Measurements from ENCODE around the gene STAT4.

The STAT4 gene, protein sequence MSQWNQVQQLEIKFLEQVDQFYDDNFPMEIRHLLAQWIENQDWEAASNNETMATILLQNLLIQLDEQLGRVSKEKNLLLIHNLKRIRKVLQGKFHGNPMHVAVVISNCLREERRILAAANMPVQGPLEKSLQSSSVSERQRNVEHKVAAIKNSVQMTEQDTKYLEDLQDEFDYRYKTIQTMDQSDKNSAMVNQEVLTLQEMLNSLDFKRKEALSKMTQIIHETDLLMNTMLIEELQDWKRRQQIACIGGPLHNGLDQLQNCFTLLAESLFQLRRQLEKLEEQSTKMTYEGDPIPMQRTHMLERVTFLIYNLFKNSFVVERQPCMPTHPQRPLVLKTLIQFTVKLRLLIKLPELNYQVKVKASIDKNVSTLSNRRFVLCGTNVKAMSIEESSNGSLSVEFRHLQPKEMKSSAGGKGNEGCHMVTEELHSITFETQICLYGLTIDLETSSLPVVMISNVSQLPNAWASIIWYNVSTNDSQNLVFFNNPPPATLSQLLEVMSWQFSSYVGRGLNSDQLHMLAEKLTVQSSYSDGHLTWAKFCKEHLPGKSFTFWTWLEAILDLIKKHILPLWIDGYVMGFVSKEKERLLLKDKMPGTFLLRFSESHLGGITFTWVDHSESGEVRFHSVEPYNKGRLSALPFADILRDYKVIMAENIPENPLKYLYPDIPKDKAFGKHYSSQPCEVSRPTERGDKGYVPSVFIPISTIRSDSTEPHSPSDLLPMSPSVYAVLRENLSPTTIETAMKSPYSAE

DNA sequence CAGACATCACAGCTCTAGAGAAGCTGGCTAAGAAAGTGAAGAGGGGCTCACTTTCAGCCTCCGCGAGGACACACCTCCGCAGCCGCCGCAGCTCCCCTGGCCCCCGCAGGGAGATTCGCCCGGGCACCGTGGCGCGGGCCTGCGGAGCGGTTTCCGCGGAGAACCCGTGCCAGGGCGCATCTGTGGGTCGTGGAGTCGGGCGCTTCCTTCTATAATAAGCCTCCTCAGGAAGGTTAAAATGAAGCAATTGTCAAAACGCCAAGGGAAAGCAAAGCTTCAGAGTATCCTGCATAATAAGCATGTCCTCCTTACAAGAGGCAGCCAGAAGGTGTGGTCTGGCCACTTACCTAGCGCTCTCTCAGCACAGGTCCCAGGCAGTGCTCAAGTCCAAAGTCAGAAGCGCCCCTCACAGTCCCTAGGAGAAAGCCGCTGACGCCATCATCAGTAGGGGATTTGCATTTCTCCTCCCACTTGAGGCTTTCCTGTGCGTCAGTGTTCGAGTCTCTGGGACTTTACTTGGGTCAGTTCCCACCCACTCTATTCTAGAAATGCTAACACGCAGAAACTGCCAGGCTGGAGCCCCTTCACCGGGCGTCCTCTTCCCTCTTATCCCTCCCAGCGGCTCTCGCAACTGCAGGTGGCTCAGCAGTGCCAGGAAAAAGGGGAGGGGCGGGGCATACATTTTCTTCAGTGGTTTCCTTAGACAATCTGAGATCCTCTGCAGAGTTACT is at the start of gene STAT4:
Gene STAT4 (minus strand): TSS at position 395 of the 731 bp plus-strand sequence. CDS start 2,791 bp downstream, outside the sequence.
- in situ Hi-C loops (cut with MboI; ENCODE audit: low sequenced_read_pairs): loop anchor here (25.0 kb wide), 2 partner anchors 362 to 1012 kb away; no protein-coding TSS in a partner anchor

DNA sequence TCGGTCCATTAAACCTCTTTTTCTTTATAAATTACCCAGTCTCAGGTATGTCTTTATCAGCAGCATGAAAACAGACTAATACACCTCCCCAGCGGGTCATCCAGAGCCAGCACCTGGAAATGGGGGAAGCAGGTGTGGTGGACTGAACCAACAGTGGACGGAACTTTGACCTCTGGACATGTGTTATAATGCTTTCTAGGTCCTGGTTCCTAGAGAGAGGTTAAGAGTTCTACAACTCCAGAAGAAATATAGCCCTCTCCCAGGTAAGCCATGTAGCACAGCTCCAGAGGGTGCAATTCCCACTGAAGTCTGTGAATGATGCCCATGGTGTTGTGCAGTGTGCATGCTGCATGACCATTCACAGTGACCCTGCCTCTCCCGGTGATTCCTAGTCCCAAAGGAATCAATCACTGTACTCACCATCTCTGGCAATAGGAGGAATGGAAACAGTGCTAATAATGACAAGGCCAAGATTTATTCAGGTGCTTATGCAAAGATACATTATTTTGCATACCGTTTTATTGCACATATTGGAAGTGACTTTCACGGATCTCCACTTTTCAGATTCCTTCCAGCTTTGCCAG is 49.2 kb upstream of the STAT4 start:
- in situ Hi-C loops (cut with MboI; ENCODE audit: low sequenced_read_pairs): no loop called here

DNA sequence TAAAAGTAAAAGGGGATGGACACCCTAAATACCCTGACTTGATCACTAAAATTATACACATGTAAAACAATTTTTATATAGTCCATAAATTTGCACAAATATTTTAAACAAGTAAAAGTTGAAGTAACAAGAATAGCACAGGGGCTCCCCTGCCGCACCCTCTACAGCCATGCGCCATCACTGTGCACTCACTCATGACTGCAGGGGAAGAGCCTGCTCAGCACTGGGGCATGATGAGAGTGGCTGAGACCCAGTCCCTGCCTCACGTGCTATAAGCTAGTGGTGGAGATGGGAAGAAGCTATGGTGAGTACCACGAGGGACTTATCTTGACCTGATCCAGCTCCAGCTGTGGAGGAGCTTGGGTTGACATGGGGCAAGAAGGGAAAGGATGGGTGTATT is 47.5 kb upstream of the STAT4 start:
- in situ Hi-C loops (cut with MboI; ENCODE audit: low sequenced_read_pairs): no loop called here

DNA sequence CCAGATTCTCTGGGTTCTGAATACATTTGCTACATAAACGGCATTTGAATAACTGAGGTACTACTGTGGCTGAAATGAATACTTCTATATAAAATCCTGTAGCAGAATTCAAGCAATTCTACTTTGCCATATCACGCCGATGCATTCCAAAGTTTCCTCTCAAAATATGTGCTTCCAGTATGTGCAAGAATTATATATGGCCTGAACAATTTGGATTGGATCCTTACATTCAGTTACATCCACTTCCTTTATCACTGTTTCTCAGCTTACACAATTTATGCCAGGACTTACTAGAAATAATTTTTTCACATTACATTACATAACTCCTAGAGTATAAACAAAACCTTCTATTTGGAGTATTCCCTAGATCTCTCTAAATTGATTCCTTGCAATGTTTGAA is 46.3 kb upstream of the STAT4 start:
- in situ Hi-C loops (cut with MboI; ENCODE audit: low sequenced_read_pairs): no loop called here

DNA sequence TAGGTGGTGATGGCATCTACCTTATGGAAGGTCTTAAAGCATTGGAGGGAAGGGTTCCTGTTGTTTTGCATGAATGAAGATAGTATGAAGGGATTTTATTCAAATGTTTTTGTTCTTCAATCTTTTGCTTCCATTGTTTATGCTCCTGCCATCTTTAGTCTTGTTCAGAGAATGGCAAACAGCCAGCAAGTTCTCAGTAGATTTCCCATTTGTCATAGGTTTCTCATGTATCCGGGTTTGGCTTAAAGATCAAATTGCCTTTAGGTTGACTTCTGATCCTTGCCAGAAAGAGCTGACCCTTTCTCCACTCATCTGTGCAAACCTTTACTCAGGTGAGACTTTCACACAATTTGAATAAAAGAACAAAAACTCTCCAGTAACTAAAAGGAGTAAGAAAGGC is 44.2 kb upstream of the STAT4 start:
- in situ Hi-C loops (cut with MboI; ENCODE audit: low sequenced_read_pairs): no loop called here

DNA sequence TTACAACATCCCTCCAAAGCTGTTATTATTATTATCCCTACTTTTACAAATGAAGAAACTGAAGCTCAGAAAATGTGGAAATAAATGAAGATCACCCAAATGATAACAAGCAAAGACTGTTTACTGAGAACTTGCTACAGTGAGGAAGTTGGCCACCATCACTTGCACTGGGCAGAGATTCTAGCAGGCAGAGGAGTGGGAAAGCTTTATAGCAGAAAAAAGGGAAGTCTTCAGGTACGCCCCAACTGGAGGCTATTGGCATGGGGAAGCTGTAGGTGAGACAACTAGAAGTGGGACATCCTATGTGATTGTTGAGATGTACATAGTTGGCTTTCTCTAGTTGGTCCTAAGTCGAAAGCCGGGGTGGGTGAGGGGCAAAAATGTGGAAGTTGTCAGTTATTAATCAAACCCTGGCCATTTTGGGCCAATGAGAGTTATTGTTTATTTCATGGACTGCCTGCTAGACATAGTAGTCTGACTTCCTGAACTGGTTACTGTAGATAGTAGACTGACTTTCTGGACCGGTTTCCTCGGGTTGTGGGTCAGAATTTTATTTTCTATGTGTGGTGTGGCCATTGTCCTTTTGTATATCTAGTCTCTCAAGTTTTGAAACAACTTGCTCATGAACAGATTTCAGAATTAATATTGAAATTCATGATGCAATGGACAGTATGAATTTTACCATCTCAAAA is 40.2 kb upstream of the STAT4 start:
- in situ Hi-C loops (cut with MboI; ENCODE audit: low sequenced_read_pairs): no loop called here

DNA sequence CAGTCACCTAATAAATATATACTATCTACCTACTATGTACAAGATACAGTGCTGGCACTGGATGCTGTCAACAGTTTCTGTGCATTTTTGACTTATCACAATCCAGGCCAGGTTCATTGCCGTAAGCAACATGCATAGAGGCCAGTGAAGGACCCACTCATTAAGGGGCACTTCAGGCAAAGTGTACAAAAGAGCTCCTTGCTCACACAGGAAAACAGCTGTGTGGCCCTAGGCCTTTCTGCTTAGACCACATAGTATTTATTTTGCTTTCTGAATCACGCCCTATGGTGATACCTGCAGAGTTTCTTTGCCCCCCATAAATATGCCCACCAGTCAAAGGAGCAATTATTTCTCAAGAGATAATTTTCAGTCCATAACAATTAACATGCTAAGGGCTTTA is 39.6 kb upstream of the STAT4 start:
- in situ Hi-C loops (cut with MboI; ENCODE audit: low sequenced_read_pairs): no loop called here

DNA sequence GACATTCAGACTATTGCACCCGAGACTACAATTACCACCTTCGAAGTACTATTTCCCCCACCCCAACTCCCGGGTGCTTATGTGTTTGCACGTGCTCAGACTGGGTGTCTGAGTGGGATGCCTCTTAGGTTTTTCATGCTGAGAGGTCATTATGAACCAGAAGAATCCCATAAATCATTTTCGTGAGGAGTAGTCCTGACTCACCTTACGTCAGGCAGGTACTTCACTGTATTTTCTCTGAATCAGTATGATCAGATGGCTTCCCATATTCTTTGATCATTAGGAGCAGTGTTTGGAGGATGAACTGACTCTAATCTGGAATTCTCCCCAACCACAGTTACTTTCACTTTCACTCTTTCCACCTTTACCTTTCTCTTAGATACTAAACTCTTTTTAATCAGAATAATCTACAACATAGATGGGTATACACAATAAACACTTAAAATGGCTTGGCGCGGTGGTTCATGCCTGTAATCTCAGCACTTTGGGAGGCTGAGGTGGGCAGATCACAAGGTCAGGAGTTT is 38.4 kb upstream of the STAT4 start:
- in situ Hi-C loops (cut with MboI; ENCODE audit: low sequenced_read_pairs): no loop called here

DNA sequence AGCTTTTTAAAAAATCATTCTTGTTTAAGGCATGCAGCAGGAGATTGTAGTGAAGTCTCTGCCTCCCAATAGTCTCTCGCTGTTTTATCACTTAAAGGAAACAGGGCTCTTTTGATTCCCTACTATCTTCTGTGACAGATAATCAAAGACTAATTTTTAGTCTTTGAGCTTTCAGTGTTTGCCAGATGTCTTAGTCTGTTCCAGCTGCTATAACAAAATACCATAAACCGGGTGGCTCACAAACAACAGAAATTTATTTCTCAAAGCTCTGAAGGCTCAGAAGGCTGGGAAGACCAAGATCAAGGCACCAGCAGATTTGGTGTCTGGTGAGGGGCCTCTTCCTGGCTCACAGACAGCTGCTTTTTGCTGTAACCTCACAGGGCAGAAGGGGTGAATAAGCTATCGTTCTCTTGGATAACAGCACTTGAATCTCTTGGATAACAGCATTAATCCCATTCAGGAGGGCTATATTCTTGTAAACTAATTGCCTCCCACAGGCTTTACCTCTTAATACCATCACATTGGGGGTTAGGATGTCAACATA is 37.8 kb upstream of the STAT4 start:
- in situ Hi-C loops (cut with MboI; ENCODE audit: low sequenced_read_pairs): no loop called here

DNA sequence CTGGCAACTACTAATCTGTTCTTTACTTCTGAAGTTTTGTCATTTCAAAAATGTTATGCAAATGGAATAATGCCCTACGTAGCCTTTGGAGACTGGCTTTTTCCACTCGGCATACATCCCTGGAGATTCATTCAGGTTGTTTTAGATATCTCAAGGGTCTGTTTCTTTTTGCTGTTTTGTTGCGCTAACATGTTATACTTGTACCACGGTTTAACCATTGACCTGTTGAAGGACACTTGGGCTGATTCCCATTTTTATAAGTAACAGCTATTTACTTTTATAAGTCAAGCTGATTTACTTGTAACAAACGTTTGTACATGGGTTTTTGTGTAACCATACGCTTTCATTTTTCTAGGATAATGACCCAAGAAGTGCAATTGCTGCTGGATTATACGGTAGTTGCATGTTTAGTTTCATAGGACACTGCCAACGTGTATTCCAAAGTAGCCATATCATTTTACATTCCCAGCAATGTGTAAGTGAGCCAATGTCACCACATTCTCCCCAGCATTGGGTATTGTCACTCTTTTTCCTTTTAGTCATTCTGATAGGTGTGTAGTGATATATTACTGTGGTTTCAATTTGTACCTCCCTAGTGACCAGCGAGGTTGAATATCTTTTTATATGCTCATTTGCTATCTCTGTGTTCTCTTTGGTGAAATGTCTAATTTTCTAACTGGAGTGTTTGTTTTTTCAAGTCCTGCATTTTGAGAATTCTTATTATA is 36.5 kb upstream of the STAT4 start:
- in situ Hi-C loops (cut with MboI; ENCODE audit: low sequenced_read_pairs): no loop called here

DNA sequence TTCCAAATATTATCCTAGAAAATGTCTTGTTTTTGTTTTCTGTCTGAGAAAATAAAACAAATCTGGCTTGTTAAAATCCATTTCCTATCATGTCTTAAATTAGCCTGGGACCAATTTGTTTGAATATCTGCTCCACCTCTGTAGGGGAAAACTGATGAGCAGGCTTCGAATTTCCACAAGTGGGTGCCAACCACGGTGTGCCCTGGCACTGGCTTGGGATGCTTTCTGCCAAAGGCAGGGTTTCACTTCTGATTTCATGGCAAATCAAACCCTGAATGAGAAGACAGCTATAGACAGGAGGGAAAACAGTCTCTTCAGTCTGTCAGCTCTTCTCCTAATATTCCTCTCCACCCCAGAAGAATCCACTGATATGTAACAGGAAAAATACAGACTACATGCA is 33.7 kb upstream of the STAT4 start:
- in situ Hi-C loops (cut with MboI; ENCODE audit: low sequenced_read_pairs): no loop called here

DNA sequence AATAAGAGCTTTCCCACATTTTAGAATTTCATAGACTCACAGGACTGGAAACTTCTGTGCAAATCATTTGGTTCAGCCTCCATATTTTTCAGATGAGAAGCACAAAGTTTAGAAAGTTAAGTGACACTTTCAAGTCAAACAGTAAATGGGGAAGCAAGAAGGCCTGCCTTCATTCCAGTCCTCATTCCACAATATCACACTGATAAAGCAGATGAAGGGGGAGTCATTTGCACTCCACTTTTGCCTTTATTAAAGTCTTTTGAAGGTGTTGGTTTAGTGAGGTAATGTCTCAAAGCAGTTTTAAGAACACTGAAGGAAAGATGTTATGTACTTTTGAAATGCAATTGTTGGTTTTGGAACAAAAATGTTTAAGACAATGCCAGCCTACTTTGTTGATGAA is 32.7 kb upstream of the STAT4 start:
- in situ Hi-C loops (cut with MboI; ENCODE audit: low sequenced_read_pairs): no loop called here

DNA sequence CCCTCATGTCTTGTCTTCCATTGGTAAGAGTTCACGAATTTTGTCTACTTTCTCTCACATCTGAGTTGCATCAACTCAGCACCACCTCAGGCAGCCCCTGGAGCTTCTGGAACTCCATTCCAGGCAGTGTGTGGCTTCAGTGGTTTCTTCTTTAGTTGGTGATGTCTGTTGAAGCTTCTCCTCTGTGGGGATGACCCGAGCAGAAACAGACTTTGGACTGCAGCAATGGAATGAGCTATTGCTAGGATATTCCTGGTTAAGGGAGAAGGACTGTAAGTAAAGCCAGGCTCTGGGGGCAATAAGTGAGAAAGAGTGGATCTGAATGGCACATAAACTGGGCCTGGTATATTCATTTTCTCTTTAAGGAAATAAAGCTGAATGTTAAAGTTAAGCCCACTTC is 32.3 kb upstream of the STAT4 start:
- in situ Hi-C loops (cut with MboI; ENCODE audit: low sequenced_read_pairs): no loop called here

DNA sequence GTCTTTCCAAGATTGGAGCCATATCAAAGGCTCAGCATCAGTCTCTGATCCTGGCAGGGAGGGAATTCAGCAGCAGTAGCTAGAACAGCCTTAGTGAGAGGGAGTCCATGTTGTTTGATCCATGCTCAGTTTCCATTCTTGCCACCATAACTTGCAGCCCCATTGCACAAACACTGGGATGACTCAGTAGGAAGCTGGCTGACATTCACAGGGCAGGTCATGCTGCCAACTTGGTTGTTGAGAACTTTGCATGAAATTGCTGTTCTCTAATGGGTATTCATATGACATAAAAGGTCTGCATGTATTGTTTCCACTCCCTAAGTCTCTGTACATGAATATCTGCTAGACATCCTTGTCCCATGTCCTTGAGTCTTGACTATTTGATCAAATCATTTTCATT is 29.9 kb upstream of the STAT4 start:
- in situ Hi-C loops (cut with MboI; ENCODE audit: low sequenced_read_pairs): no loop called here

DNA sequence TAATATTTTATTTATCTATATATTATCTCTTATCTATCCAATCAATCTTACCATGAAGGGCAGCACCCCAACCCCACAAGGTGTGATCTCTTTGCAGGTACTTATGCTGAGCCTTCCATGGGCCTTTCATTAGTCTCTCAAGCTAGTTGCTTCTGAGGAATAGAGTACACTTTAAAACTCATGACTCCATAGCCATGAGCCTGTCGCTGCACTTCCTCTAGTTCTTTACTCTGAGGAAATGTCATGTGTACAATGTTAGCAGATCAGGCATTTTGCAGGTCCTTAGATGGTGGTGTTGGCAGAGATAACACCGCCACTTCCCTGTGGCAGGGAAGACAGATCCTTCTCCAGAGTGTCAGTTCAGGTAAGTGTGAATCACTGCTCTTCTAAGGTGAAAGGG is 29.5 kb upstream of the STAT4 start:
- in situ Hi-C loops (cut with MboI; ENCODE audit: low sequenced_read_pairs): no loop called here

DNA sequence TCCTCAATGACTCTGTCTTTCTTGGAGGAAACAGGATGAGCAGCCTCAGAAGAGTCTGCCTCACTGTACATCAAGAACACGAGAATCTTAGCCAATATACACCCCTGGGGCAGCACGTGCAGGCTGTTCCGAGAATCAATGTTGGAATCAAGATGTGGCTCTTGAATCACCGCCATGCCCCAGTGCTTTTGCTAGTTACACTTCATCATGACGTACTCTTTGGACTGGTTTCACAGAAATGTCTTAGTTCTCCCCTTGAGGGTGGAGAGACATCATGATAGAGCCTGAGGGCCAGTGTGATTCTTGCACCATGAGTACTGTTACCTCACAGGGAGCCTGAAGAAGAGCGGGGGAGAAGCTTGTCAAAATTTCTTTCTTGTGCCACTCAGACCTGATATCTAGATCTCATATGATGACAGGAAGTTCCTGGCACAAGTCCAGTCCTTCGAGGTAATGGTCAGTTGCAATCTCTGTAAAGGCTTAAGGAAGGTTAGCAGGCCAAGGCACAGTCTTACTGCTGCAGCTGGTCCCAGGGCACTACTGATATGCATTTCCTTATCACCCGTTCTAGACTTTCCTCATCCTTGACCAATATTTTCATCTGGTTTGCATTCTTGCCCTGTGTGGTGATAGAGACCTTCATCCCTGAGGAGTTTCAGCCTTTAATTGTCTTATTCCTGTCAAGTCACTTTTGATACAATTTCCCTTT is 28.2 kb upstream of the STAT4 start:
- in situ Hi-C loops (cut with MboI; ENCODE audit: low sequenced_read_pairs): no loop called here

DNA sequence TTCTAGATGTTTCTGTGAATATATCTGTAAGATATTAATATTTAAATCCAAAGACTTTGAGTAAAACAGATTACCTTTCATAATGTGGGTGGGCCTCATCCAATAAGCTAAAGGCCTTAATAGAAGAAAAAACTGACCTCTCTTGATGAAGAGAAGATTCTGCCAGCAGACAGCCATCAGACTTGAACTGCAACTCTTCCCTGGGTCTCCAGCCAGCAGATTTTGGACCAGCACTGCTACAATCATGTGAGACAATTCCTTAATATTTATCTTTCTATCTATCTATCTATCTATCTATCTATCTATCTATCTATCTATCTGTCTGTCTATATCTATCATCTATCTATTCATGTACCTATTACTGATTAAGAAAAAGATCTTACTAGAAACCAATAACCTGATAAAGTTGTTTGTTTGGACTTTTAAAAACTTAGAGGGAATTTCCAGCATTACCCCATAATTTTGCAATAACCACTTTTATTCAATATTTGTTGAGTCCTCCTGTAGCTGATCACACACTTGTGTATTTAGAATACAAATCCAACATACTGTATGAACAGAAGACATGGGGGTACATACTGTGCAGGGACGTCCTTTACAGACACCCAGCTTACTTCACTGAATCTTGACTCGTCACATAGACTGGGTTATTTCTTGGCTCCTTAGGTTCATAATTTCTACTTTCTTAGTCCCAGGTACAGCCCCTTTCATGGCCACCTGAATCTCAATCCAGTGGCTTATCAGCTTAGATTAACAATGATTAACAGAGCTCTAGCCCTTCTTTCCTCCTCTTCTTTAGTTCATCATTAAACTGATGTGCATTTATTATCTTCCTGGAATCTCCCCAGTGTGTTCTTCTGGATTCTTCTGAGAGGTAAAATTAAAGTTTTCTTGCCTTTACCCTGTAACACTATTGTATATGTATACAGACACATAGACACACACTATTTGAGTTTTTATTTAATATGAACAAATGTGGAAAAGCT is 27.2 kb upstream of the STAT4 start:
- in situ Hi-C loops (cut with MboI; ENCODE audit: low sequenced_read_pairs): no loop called here
